AG09309 (cell line): ENCODE results near the gene EIF3L.

ENCODE experiments used
- DNase-seq: peaks from one replicate; pipeline ENCODE4 v3.0.0-alpha.2; 2010; ENCODE audit warnings: low read depth
- H3K4me3 ChIP-seq: 2 replicates; pipeline ENCODE4 v1.5.1; 2011; ENCODE audit warnings: mild to moderate bottlenecking, low read depth, low read length, moderate library complexity; ENCODE audit not compliant: control insufficient read depth
- TF ChIP-seq, protein P1 (sequence below): IDR thresholded peaks from 2 replicates; pipeline ENCODE4 v1.5.1; 2011; ENCODE audit warnings: mild to moderate bottlenecking, low read depth, low read length, inconsistent platforms; ENCODE audit not compliant: insufficient read depth, control insufficient read depth; ENCODE audit errors: missing control alignments

The EIF3L gene

GRCh38 chr22:37913233-37913721 lies 64.1 kb downstream of the EIF3L start:
- TF ChIP-seq, protein P1, sequence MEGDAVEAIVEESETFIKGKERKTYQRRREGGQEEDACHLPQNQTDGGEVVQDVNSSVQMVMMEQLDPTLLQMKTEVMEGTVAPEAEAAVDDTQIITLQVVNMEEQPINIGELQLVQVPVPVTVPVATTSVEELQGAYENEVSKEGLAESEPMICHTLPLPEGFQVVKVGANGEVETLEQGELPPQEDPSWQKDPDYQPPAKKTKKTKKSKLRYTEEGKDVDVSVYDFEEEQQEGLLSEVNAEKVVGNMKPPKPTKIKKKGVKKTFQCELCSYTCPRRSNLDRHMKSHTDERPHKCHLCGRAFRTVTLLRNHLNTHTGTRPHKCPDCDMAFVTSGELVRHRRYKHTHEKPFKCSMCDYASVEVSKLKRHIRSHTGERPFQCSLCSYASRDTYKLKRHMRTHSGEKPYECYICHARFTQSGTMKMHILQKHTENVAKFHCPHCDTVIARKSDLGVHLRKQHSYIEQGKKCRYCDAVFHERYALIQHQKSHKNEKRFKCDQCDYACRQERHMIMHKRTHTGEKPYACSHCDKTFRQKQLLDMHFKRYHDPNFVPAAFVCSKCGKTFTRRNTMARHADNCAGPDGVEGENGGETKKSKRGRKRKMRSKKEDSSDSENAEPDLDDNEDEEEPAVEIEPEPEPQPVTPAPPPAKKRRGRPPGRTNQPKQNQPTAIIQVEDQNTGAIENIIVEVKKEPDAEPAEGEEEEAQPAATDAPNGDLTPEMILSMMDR, result no peak
- no peak for DNase-seq
- H3K4me3 ChIP-seq, result no peak overlapping the region

DNA sequence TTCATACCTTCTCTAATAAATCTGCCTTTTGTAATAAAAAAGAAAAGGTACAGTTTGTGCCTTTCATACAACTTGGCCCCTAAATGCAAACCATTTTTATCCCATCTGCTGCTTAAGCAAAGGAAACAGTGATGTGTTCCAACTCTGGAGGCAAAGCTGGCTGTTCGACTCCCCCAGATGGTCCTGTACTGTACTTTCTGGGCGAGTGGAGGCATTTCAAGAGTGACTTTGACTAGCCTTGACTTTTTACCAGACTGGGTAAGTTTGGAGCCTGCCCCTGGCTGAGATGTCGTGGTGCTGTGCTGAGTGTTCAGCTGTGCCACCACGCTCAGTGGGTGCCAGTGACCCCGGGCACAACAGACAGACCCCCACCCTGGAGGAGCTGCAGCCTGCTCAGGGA lies 67.1 kb downstream of the EIF3L start:
- H3K4me3 ChIP-seq, result no peak overlapping the region
- TF ChIP-seq, protein P1, result no peak
- no peak for DNase-seq

DNA sequence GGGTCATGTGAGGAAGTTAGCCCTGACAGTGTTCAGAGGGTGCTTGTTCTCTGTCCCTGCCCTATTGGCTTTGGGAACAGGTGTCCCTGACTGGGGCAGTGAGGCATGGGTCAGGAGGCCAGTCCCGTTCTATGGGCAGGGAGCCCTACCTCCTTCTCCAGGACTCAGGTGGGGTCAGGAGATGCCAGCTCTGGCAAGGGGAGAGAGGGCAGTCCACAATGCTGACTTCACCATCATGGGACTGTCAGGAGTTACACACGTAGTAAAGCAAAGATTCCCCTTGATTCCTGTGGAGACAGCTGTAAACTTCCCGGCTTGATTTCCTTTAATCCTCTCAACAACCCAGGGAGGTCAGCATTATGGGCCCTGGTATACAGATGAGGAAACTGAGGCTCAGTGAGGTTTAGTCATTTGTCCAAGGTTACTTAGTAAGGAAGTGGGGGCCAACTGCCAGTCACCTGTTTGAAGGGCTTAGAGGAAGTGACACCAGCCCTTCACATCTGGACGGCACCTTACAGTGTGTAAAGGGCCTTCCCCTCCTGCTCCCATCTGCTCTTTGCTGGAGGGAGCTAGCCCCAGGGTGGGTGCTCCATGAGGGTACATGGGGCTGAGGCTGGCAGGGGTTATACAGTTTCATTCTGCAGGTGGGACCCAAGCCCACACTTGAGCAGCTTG lies 68.8 kb downstream of the EIF3L start:
- H3K4me3 ChIP-seq, result no peak overlapping the region
- DNase-seq, result no peak
- TF ChIP-seq, protein P1, result no peak

DNA sequence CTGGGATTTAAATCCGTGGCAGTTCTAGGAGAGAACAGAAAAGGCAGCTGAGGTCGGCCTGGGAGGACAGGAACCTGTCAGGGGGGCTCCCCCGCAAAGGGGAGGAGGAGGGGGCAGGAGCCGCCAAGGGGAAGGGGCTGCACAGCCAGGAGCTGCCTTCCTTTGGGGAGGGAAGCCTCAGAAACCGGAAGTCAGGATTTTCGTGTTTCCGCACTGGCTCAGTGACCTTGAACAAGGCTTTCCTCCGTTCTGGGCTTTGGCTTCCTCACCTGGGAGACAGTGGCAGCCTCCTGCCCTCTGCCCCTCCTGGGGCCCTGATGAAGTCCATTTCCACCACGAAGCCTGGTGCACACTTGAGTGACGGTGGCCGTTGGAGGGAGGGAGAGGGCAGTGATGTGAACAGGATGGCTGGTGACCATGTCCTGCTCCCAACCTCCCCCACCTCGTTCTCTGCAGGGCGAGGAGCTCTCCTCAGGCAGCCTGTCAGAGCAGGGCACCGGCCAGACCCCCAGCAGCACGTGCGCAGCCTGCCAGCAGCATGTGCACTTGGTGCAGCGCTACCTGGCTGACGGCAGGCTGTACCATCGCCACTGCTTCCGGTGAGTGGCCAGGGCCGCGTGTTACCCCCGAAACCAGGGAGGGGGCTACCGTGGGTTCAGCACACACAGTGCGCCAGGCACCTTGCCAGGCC lies 69.5 kb downstream of the EIF3L start:
- no peak overlapping the region for H3K4me3 ChIP-seq
- TF ChIP-seq, protein P1, result no peak
- DNase-seq, result no peak

DNA sequence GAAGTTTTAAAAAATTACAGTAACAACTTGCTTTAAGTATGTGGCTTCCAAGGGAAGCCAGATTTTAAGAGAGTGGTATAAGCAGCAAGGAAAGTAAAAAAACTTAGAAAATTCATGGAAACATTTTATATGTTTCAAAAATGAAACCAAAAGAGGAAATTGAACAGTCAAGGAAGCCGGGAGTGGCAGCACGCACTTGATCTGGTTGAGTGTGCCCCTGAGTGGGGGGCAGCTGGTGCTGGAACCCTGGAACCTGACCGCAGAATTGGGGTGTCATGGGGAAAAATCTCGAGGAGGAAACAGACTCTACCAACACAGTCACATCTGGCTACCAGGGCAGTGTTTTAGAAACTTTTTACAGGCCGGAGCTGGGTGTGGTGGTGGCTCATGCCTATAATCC lies 70.9 kb downstream of the EIF3L start:
- no peak overlapping the region for H3K4me3 ChIP-seq
- DNase-seq, result no peak
- TF ChIP-seq, protein P1, result no peak

DNA sequence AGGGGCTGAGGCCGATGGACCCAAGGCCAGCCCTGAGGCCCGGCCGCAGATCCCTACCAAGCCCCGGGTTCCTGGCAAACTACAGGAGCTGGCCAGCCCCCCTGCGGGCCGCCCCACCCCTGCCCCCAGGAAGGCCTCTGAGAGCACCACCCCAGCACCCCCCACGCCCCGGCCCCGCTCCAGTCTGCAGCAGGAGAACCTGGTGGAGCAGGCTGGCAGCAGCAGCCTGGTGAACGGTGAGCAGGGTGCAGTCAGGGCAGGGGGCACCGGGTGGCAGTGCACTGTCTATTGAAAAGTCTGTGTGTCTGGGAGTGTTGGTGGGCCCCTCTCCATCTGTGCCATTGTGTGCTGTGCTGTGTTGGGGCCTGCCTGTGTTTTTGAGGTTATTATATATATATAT lies 73.0 kb downstream of the EIF3L start:
- DNase-seq, result no peak
- TF ChIP-seq, protein P1, result no peak
- H3K4me3 ChIP-seq, result no peak overlapping the region
